CD4-positive, alpha-beta T cell treated with Interleukin-4 for 4 hours (primary cell): ENCODE measurements around the gene GRK3.
"Not testable (repeated sequence)": the region's sequence is repeated elsewhere in the genome, so short reads cannot be mapped to it uniquely, and the experiment has no call there.

Experiments used
- DNase-seq: peaks from one replicate; pipeline ENCODE4 v3.0.0-alpha.2; 2020

Gene GRK3

GRCh38 chr22:25552405-25552804 lies 12.1 kb upstream of the GRK3 start:
- not testable (repeated sequence) for DNase-seq

- no peak for DNase-seq
These were observed 11.3 kb upstream of the GRK3 start for GRCh38 chr22:25553131-25553530.

DNA sequence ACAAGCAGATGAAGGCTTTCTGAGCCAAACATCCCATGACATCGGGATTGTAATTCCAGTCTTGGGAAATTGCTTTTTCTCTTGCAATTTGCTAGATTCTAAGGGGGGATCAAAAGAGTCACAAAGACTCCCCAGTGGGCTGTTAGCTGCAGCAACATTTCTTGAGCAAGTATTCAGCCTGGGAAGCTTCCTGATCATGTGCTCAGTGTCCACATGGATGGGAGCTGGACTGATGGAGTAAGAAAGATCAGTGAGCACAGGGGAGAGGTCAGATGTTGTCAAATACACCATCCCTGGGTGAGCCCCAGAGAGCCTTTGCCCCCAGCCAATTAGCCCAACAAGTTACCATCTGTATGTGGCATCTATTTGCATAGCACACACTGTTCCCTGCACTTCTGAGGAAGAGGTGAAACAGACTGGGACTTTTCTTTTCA lies 10.2 kb upstream of the GRK3 start:
- DNase-seq: no peak

DNA sequence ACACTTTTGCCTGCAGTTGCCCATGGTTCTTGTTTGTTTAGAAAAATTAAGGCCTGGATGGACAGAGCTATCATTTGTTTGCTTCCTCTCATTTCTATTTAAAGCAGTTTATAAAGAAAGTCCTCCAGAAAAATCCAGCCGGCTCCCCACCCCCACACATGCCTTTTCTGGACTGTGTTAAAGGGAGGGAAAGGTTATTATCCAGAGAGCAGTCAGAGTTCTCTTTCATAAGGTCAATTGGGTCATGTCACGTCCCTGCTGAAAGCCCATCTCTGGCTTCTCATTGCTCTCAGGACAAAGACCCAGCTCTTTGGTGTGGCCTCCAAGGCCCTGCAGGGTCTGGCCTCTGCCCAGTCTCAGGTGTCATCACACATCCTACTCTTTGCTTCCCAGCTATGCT lies 9.8 kb upstream of the GRK3 start:
- DNase-seq: no peak

- no peak for DNase-seq
These were observed 8.9 kb upstream of the GRK3 start for GRCh38 chr22:25555586-25555985.

- no peak for DNase-seq
These were observed 7.3 kb upstream of the GRK3 start for GRCh38 chr22:25557218-25557617.

DNA sequence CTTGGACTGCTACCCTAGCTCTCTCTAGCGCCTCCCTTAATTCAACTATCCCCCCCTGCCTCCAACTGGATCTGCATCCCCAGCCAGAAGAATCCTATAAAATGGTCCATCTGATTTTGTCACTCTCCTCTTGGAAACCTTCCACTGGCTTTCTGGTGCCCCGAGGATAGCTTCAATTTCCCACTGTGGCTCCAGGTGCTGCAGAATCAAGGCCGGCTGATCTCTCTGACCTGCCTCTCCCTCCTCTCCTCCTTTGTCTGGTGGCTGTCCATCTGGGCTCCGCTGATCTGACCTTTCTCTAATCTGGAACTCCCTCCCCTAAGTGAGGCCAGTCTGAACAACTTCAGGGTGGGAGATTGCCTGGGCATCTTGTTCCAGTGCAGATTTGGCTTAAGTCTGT lies 6.1 kb upstream of the GRK3 start:
- no peak for DNase-seq

- DNase-seq: not testable (repeated sequence)
These were observed 4.6 kb upstream of the GRK3 start for GRCh38 chr22:25559910-25560309.

- not testable (repeated sequence) for DNase-seq
These were observed 3.3 kb upstream of the GRK3 start for GRCh38 chr22:25561182-25561581.

- not testable (repeated sequence) for DNase-seq
These were observed 2.5 kb upstream of the GRK3 start for GRCh38 chr22:25561927-25562326.

- not testable (repeated sequence) for DNase-seq
These were observed 1.3 kb upstream of the GRK3 start for GRCh38 chr22:25562966-25563760.

DNA sequence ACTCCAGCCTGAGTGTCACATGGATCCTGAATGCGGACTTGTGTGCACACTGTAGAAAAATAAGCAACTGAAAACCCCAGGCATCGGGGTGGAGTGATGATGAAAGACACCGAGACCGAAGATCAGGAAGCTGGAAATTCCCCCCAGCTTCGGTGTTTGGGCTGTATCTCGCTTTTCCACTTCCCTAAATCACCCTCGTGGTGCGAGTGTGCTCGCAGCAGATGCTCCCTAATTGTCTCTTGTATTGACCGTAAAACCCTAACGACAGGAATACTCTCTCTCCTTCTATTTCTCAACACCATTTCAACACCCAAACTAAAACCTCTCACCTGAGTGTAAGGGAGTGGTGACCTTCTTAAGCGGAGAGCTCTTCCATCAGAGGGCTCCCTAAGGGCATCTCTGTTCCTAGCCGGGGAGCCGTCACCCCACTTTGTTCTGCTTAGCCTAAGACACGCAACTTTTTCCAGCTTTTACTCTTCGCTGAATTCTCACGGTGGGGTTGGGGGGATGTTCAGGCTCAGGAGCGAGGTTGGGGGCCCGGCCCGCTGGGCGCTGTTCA lies 635 bp upstream of the GRK3 start:
- DNase-seq: peak; percentile 22

DNA sequence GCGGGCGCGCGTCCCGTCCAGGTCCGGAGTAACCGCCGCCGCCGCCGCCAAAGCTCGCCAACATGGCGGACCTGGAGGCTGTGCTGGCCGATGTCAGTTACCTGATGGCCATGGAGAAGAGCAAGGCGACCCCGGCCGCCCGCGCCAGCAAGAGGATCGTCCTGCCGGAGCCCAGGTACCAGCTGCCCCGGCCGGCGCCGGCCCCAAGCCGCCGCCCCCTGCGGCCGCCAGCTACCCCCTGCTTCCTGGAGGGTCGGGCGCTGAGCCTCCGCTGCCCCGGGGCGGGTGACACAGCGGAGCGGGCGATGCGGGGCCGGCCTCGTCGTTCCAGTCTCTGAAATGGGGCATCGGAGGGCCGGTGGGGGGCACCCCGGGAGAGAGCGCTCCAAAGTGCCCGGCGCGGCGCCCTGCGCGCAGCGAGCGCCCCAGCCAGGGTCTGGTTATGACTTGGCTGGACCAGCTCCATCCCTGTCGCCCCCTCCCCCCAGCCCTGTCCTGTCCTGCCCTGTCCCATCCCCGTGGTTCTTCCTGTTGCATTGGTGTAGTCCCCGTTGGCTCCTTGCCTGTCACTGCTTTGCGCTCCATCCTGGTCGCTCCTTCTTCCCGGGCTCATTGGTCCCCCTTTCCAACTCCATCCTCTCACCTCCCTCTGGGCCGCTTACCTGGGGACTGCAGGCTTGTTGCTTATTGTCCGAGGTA lies 653 bp downstream of the GRK3 start:
- no peak for DNase-seq

DNA sequence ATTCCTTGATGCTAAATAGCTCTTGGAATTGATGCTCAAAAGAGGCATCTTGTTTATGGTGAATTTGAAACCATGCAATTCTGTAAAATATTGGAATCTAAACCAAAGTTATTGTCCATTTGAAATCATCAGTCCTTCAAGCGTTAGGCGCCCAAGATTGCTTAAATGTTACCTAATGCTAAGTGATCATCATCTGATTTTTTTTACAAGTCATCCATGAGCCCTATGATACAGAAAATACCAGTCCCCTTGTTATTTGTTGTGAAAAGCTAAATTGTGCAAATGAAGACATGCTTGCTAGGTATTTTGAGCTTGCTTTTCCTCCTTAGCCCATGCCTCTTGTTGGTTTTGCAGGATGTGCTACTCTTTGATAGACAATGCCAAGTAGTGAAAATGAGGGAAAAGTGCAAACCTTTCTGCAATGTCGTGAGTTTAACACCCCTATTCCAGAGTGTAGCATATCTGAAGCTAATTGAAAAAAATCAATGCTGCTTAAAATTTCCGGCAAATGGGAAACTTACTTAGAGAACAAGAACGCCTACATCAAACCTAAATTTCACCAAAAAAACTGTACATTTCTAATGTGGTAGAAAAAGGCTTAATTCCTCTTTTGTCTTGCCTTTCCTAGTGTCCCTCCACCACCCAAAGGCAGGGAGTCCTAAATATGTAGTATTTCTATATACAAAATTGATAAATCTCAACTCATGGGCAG lies 1.9 kb downstream of the GRK3 start:
- no peak for DNase-seq

DNA sequence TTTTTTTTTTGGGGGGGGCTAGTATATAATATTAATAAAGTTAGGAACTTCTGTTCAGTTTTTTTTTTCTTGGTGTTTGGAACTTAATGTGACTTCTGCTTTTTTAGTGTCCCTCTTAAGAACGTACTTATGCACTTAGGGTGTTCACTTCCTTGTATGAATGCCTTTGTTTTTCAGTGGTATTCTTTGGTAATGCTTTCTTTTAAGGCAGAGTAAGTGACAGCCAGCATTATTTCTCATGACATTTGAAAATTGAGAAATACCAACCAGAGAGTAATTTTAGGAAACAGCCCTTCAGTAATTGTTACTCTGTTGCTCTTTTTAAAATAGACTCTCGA lies 2.4 kb downstream of the GRK3 start:
- DNase-seq: no peak

- DNase-seq: no peak
These were observed 2.8 kb downstream of the GRK3 start for GRCh38 chr22:25567251-25567675.

DNA sequence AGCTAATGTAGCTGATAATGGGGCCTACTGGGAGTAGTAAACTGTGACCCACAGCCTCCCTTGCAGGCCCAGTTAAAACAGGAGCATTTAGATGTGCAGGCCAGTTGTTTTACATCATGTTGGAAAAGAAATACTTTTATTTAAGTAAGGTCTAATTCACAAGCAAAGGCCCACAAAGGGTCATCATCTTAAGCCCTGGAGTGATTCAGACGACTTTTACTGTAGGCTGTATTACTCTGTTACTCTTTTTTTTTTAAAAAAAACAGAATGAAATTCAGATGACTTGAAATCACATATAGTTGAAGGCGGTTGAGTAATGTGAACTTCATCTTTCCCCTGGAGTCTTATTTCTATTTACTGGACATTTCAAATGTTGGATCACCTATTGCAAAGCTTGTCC lies 3.6 kb downstream of the GRK3 start:
- not testable (repeated sequence) for DNase-seq

DNA sequence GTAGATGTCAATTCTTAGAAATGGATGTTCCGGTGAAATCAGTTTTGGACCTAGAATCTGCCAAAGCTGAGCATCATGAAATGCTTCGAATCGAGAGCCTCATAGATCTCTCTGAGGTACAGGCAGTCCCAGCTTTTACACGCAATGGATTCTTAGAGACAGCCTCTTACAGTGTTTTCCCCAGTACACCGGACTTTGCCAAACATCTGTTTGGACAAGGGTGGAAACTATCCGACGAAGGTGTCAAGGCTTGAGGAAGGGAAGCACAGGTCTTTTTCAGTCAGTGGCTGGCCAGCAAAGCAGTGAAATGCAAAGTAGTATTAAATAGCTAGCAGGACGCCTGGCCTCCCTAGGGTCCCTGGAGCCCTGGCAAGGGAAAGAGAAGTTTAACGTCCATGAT lies 4.9 kb downstream of the GRK3 start:
- no peak for DNase-seq

- no peak for DNase-seq
These were observed 5.5 kb downstream of the GRK3 start for GRCh38 chr22:25569983-25570382.

- DNase-seq: no peak
These were observed 6.0 kb downstream of the GRK3 start for GRCh38 chr22:25570486-25570885.

DNA sequence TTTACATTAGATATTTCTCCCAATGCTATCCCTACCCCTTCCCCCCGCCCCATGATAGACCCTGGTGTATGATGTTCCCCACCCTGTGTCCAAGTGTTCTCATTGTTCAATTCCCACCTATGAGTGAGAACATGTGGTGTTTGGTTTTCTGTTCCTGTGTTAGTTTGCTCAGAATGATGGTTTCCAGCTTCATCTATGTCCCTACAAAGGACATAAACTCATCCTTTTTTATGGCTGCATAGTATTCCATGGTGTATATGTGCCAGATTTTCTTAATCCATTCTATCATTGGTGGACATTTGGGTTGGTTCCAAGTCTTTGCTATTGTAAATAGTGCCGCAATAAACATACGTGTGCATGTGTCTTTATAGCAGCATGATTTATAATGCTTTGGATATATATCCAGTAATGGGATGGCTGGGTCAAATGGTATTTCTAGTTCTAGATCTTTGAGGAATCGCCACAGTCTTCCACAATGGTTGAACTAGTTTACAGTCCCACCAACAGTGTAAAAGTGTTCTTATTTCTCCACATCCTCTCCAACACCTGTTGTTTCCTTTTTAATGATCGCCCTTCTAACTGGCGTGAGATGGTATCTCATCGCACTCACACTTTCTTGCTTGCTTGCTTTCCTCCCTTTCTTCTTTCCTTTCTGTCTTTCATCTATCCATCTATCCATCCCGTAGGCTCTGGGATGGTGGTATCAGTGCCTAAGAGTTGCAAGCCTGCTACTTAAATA lies 7.7 kb downstream of the GRK3 start:
- DNase-seq: not testable (repeated sequence)

DNA sequence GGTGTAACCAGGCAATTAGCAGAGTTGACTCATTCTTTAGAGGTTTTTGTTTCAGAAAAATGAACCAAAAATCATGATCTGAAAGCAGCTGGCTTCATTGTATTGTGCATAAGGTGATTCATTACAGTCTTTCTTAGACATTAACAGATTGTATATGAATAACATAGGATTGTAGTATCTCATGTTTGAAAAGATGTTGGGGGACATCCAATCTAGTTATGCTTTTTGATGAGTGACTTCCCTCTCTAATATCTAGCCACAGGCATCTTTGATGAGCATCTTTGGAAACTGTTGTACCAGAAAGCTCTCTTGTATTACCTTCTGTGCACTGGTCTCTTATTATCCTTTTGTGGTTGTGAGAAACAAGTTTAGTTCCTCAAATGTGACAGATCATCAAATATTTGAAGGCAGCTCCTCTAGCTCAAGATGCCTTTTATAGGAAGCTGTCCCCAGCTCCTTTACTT lies 8.3 kb downstream of the GRK3 start:
- DNase-seq: no peak

GRCh38 chr22:25573841-25574240 lies 9.4 kb downstream of the GRK3 start:
- DNase-seq: no peak
